WI38 (cell line): ENCODE data around the gene TEX11.
"Not testable (repeated sequence)": the region's sequence is repeated elsewhere in the genome, so short reads cannot be mapped to it uniquely, and the experiment has no call there.

Source experiments
- H3K4me3 ChIP-seq: 2 replicates; pipeline ENCODE4 v1.5.1; 2011; ENCODE audit warnings: low read depth, mild to moderate bottlenecking, control low read depth, low read length
- CTCF ChIP-seq: IDR thresholded peaks from 2 replicates; pipeline ENCODE4 v1.5.1; 2012; ENCODE audit warnings: low read depth, mild to moderate bottlenecking, control low read depth, low read length

TEX11 gene

GRCh38 chrX:70901465-70901864 lies 7.0 kb downstream of the TEX11 start:
- H3K4me3 ChIP-seq: no peak overlapping the region
- TF ChIP-seq CTCF: no peak

GRCh38 chrX:70890441-70890840 lies 18.1 kb downstream of the TEX11 start:
- not testable (repeated sequence) for H3K4me3 ChIP-seq

GRCh38 chrX:70878902-70879301 lies 29.6 kb downstream of the TEX11 start:
- no peak overlapping the region for H3K4me3 ChIP-seq
- TF ChIP-seq CTCF: no peak

- no peak for TF ChIP-seq CTCF
- H3K4me3 ChIP-seq: no peak overlapping the region
Measured at GRCh38 chrX:70852294-70852693, 56.2 kb downstream of the TEX11 start.

- H3K4me3 ChIP-seq: not testable (repeated sequence)
Measured at GRCh38 chrX:70844081-70844480, 64.4 kb downstream of the TEX11 start.

- H3K4me3 ChIP-seq: not testable (repeated sequence)
Measured at GRCh38 chrX:70843620-70844019, 64.9 kb downstream of the TEX11 start.

- no peak overlapping the region for H3K4me3 ChIP-seq
- no peak for TF ChIP-seq CTCF
Measured at GRCh38 chrX:70834589-70834988, 73.9 kb downstream of the TEX11 start.

GRCh38 chrX:70826715-70827114 lies 81.8 kb downstream of the TEX11 start:
- no peak for TF ChIP-seq CTCF

GRCh38 chrX:70825366-70825765 lies 83.1 kb downstream of the TEX11 start:
- H3K4me3 ChIP-seq: no peak overlapping the region
- TF ChIP-seq CTCF: no peak

More at GRCh38 chrX:70826715-70827114, 81.8 kb downstream of the TEX11 start:
- H3K4me3 ChIP-seq: no peak overlapping the region
